ENCODE results near the gene NFKB2.

DNA sequence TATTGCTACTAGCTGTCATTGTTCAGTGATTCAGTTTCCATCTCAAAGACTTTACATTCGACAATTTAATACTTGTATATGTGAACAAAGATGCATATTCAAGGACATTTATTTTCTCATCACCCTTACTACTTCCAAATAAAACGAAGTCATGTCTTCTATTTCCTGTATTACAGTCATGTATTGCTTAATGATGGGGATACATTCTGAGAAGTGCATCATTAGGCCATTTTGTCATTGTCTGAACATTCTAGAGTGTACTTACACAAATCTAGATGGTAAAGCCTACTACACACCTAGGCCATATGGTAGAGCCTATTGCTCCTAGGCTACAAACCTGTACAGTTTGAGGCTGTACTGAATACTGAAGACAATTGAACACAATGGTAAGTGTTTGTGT lies 49.3 kb downstream of the NFKB2 start:
- TF ChIP-seq, protein P1, sequence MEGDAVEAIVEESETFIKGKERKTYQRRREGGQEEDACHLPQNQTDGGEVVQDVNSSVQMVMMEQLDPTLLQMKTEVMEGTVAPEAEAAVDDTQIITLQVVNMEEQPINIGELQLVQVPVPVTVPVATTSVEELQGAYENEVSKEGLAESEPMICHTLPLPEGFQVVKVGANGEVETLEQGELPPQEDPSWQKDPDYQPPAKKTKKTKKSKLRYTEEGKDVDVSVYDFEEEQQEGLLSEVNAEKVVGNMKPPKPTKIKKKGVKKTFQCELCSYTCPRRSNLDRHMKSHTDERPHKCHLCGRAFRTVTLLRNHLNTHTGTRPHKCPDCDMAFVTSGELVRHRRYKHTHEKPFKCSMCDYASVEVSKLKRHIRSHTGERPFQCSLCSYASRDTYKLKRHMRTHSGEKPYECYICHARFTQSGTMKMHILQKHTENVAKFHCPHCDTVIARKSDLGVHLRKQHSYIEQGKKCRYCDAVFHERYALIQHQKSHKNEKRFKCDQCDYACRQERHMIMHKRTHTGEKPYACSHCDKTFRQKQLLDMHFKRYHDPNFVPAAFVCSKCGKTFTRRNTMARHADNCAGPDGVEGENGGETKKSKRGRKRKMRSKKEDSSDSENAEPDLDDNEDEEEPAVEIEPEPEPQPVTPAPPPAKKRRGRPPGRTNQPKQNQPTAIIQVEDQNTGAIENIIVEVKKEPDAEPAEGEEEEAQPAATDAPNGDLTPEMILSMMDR (IDR thresholded peaks at IDR 0.05) = no peak
- no peak for TF ChIP-seq POLR2A (IDR thresholded peaks at IDR 0.05)
